Panc1 (cell line): ENCODE data around the gene IGF2R. TPM values are rescaled to one million over a fixed set of nuclear protein-coding genes. Genes with fewer than 3 reads are reported as not detected.

Experiments
- ATAC-seq: fragments of 200-7000 bp; cut with Tn5 transposase; 2 replicates; pipeline ENCODE4 v1.9.1; 2020; ENCODE audit warnings: mild to moderate bottlenecking, moderate library complexity
- BruUV-seq: library from RNA; stranded (reverse); fragments of 400-500 nt; replicated peaks from 2 replicates; lab custom pipeline; 2021; lab: Mats Ljungman, UMichigan
- CTCF ChIA-PET: fragments of 300-600 bp; sonication (Branson Sonifier 250); formaldehyde crosslinking; loops from one replicate; lab custom pipeline; 2022; ENCODE audit warnings: antibody characterized with exemption; lab: Charles Lee
- POLR2A ChIA-PET: fragments of 300-600 bp; sonication (Branson Sonifier 250); formaldehyde crosslinking; loops from one replicate; lab custom pipeline; 2022; ENCODE audit warnings: antibody characterized with exemption; lab: Charles Lee
- DNase-seq: peaks from one replicate; pipeline ENCODE4 v3.0.0-alpha.2; 2010; ENCODE audit warnings: low read depth, low spot score
- H3K27ac ChIP-seq: 2 replicates; pipeline ENCODE4 v1.5.1; 2011; ENCODE audit warnings: mild to moderate bottlenecking, low read length, inconsistent platforms
- H3K27me3 ChIP-seq: fragments of 200-500 bp; sonication (Bioruptor generic); 2 replicates; pipeline ENCODE4 v1.6.0; 2014; ENCODE audit warnings: low read length, inconsistent platforms; ENCODE audit not compliant: control insufficient read depth, insufficient read depth
- H3K36me3 ChIP-seq: fragments of 200-500 bp; sonication (Bioruptor generic); 2 replicates; pipeline ENCODE4 v1.5.1; 2014; ENCODE audit warnings: inconsistent platforms, mild to moderate bottlenecking, low read length, moderate library complexity; ENCODE audit not compliant: control insufficient read depth, insufficient read depth
- H3K4me1 ChIP-seq: 2 replicates; pipeline ENCODE4 v1.5.1; 2011; ENCODE audit warnings: inconsistent platforms, mild to moderate bottlenecking, low read length, moderate library complexity; ENCODE audit not compliant: control insufficient read depth, insufficient read depth
- H3K4me3 ChIP-seq, 2 experiments: 2 replicates each; pipeline ENCODE4 v1.5.1; 2011 to 2012; ENCODE audit warnings: low read depth in 2 of 2, low read length in 2 of 2, mild to moderate bottlenecking in 2 of 2, inconsistent platforms in 1 of 2, moderate library complexity in 1 of 2
- H3K9me3 ChIP-seq: fragments of 200-500 bp; sonication (Bioruptor generic); 2 replicates; pipeline ENCODE4 v1.5.1; 2014; ENCODE audit warnings: low read depth, mild to moderate bottlenecking, inconsistent platforms, low read length, moderate library complexity; ENCODE audit not compliant: control insufficient read depth, insufficient read depth
- CTCF ChIP-seq: fragments of 450-650 bp; IDR thresholded peaks from 2 replicates; pipeline ENCODE4 v1.5.1; 2017; ENCODE audit warnings: mild to moderate bottlenecking
- POLR2AphosphoS5 ChIP-seq: IDR thresholded peaks from 2 replicates; pipeline ENCODE4 v1.6.1; 2012; ENCODE audit warnings: mild to moderate bottlenecking, low read depth, low read length, moderate library complexity
- REST ChIP-seq, 2 experiments: IDR thresholded peaks; 2 replicates each; pipeline ENCODE4 v1.6.1; 2011 to 2012; ENCODE audit warnings: low read depth in 2 of 2, control low read depth in 1 of 2, low read length in 1 of 2, mild to moderate bottlenecking in 1 of 2, moderate library complexity in 1 of 2; ENCODE audit not compliant: insufficient read depth in 1 of 2
- SIN3A ChIP-seq: IDR thresholded peaks from 2 replicates; pipeline ENCODE4 v1.6.1; 2012; ENCODE audit warnings: low read depth, mild to moderate bottlenecking, low read length, moderate library complexity, borderline replicate concordance; ENCODE audit not compliant: insufficient read depth
- TCF7L2 ChIP-seq: IDR thresholded peaks from 2 replicates; pipeline ENCODE4 v1.6.1; 2011; ENCODE audit warnings: mild to moderate bottlenecking, low read depth, low read length, inconsistent platforms
- in situ Hi-C: cut with HindIII; loops from 2 replicates; pipeline ENCODE4 v1.10.0; 2016; ENCODE audit warnings: low sequenced_read_pairs, low pct_unique_long_range_greater_than_20kb
- intact Hi-C: fragments of 100-400 bp; cut with micrococcal nuclease; formaldehyde crosslinking; loops from one replicate; pipeline ENCODE4 v1.10.0; 2022; ENCODE audit not compliant: unreplicated experiment
- total RNA-seq: library from RNA; stranded (reverse); gene quantifications from one replicate; pipeline ENCODE4 v1.2.1, GENCODE V29; 2021; ENCODE audit not compliant: unreplicated experiment

Gene IGF2R
- total RNA-seq, 1 experiment from 2014 or later: 163 TPM

DNA sequence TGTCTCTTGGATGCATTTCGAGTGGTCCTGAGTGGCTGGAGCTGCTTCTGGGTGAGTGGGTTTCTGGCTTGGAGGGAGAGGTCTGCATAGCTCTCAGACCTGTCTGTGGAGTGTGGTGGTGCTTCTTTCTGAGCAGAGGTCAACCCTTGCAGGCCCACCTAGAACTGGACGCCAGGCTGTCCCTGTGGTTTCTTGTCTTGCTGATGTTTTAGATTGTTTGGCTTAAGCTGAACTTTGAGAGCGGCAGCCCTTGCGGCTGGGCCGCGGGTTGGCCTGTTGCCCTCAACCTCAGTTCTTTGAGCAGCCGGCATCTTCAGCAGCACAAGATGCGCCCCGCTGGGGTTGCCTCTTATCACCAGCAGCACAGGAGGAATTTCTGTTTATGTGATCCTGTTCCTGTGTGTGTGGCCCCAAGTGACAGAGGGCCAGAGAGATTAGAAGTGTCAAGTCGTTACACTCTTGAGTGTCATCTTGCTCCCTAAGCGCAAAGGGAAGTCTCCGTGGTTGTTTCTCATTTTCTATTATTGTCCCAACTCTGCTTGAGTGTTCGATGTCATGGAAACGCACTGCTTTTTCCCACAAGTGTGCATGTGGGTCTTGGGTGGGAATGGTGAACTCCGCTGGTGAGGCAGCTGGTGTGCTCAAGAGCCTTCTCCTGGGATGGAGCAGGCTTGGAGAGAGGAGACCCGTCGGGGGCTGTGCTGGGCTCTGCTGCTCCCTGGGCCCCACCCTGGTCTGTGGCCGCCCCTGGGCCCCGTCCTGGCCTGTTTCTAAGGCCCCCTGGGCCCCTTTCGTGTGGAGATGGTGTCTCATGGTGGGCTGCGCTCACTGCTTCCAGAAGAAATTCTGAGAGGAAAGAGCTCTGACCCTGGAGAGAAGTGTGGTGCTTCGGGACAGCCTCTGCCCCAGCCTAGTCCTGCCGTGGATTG, 132.7 kb downstream of the IGF2R start:
- POLR2A ChIA-PET: interaction anchor here (0.6 kb wide), 1 partner anchor 128 kb away, joined by 3 read pairs; no protein-coding TSS in a partner anchor
- intact Hi-C loops (loop anchor here (10.0 kb wide), 1 partner anchor 237 kb away; no protein-coding TSS in a partner anchor), in situ Hi-C loops (no loop called here)
- Histone ChIP-seq H3K4me1 (no peaks in the 10 kb centered on the region), H3K4me3 (no peak overlapping the region), H3K27ac (no peak overlapping the region), H3K36me3 (peaks cover 4% of the 10 kb centered on the region; the same call in 1 of the 2 replicates), H3K27me3 (no peaks in the 10 kb centered on the region), H3K9me3 (no peaks in the 10 kb centered on the region)
- BruUV-seq: no TSS peak
- DNase-seq (no peak), ATAC-seq (no peak)
- TF ChIP-seq SIN3A (no peak), POLR2AphosphoS5 (no peak)
- CTCF ChIA-PET: no interaction called here

- no TSS peak for BruUV-seq
- CTCF ChIA-PET: interaction anchor here (0.7 kb wide), 1 partner anchor 15 kb away, joined by 5 read pairs; no protein-coding TSS in a partner anchor
Measured at GRCh38 chr6:160102399-160102798, 133.5 kb downstream of the IGF2R start.

More at GRCh38 chr6:160102399-160102798, 133.5 kb downstream of the IGF2R start:
- H3K36me3 ChIP-seq: peaks cover 4% of the 10 kb centered on the region; the same call in 1 of the 2 replicates
- ATAC-seq: no peak
- in situ Hi-C loops: no loop called here
- TF ChIP-seq REST (IDR thresholded peaks at IDR 0.05; ENCODE audit: insufficient read depth in 1 of 2, low read depth in 2 of 2, low read length in 1 of 2) (no peak), CTCF (no peak), TCF7L2 (no peak), POLR2AphosphoS5 (no peak), SIN3A (no peak)
- POLR2A ChIA-PET: no interaction called here
- H3K4me1 ChIP-seq: no peaks in the 10 kb centered on the region
- H3K27ac ChIP-seq: no peak overlapping the region
- intact Hi-C loops: loop anchor here (10.0 kb wide), 1 partner anchor 238 kb away; no protein-coding TSS in a partner anchor
- H3K9me3 ChIP-seq: no peaks in the 10 kb centered on the region
- no peak for DNase-seq
- no peak overlapping the region for H3K4me3 ChIP-seq
- H3K27me3 ChIP-seq: no peaks in the 10 kb centered on the region
